Ishikawa (cell line): ENCODE measurements around the gene GABPB2.

Experiments used
- CEBPB ChIP-seq: IDR thresholded peaks from 2 replicates; pipeline ENCODE4 v1.6.1; 2012
- CREB1 ChIP-seq: IDR thresholded peaks from 2 replicates; pipeline ENCODE4 v1.6.1; 2012; ENCODE audit warnings: low read depth
- EGR1 ChIP-seq: IDR thresholded peaks from 2 replicates; pipeline ENCODE4 v1.6.1; 2012
- EP300 ChIP-seq: IDR thresholded peaks from 2 replicates; pipeline ENCODE4 v1.6.1; 2012; ENCODE audit warnings: borderline replicate concordance
- FOXM1 ChIP-seq: IDR thresholded peaks from 2 replicates; pipeline ENCODE4 v1.6.1; 2012; ENCODE audit warnings: low read depth, borderline replicate concordance
- NFIC ChIP-seq: IDR thresholded peaks from 2 replicates; pipeline ENCODE4 v1.6.1; 2012
- RAD21 ChIP-seq: IDR thresholded peaks from 2 replicates; pipeline ENCODE4 v1.6.1; 2012; ENCODE audit warnings: low read depth
- TAF1 ChIP-seq: IDR thresholded peaks from 2 replicates; pipeline ENCODE4 v1.6.1; 2012; ENCODE audit warnings: low read depth, mild to moderate bottlenecking
- TCF12 ChIP-seq: IDR thresholded peaks from 2 replicates; pipeline ENCODE4 v1.6.1; 2012; ENCODE audit warnings: low read depth
- TEAD4 ChIP-seq: IDR thresholded peaks from 2 replicates; pipeline ENCODE4 v1.6.1; 2012
- YY1 ChIP-seq: IDR thresholded peaks from 2 replicates; pipeline ENCODE4 v1.6.1; 2012; ENCODE audit warnings: low read depth
- ZBTB7A ChIP-seq: IDR thresholded peaks from 2 replicates; pipeline ENCODE4 v1.6.1; 2012; ENCODE audit warnings: low read depth
- TF ChIP-seq, protein P1 (sequence below): IDR thresholded peaks from 2 replicates; pipeline ENCODE4 v1.6.1; 2012
- TF ChIP-seq, protein P2 (sequence below): IDR thresholded peaks from 2 replicates; pipeline ENCODE4 v1.6.1; 2012; ENCODE audit warnings: low read depth, mild to moderate bottlenecking
- TF ChIP-seq, protein P3 (sequence below): IDR thresholded peaks from 2 replicates; pipeline ENCODE4 v1.6.1; 2012

Gene GABPB2

DNA sequence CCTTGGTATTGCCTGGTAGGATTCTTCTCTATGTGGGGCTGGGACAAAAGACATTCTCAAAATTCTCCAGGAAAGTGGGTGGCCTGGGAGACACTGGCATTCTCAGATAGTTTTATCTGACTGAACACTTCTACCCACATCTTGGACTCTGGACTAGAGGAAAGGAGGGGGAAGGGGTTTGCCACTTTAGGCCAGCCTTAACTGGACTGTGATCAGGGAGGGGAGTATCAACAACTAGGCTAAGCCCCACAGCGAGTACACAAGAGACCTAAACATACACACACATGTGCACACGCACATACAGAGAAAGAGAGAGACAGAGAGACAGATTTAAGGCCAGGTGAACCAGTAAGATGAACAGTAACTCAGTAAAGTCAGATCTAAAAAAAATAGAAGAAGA lies 77.1 kb downstream of the GABPB2 start:
- TF ChIP-seq YY1 (no peak), NFIC (no peak), EP300 (no peak), EGR1 (no peak), RAD21 (no peak)
- TF ChIP-seq, protein P1, sequence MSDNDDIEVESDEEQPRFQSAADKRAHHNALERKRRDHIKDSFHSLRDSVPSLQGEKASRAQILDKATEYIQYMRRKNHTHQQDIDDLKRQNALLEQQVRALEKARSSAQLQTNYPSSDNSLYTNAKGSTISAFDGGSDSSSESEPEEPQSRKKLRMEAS: no peak

DNA sequence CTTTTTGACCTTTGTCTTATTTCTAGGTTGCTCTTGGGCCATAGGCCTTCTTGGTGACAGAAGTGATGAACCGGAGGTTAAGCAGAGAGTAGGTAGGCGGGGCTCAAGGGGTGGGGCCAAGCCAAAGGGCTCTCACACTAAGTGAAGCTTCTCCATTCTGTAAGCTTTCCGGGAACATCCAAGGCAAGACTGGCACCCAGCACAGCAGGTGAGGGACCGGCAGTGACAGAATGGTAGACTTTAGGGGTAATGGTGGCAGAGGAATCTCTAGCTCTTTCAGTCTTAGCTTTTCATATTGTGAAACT lies 85.9 kb downstream of the GABPB2 start, which contains the start of gene TNFAIP8L2:
TNFAIP8L2 (plus strand) TSS at position 135 of the 305 bp plus-strand sequence. CDS start 2,049 bp downstream, outside the sequence.
- no peak for TF ChIP-seq EGR1
- no peak for TF ChIP-seq EP300
- TF ChIP-seq YY1: no peak
- TF ChIP-seq CEBPB: no peak
- no peak for TF ChIP-seq ZBTB7A
- no peak for TF ChIP-seq TAF1
- TF ChIP-seq, protein P2, sequence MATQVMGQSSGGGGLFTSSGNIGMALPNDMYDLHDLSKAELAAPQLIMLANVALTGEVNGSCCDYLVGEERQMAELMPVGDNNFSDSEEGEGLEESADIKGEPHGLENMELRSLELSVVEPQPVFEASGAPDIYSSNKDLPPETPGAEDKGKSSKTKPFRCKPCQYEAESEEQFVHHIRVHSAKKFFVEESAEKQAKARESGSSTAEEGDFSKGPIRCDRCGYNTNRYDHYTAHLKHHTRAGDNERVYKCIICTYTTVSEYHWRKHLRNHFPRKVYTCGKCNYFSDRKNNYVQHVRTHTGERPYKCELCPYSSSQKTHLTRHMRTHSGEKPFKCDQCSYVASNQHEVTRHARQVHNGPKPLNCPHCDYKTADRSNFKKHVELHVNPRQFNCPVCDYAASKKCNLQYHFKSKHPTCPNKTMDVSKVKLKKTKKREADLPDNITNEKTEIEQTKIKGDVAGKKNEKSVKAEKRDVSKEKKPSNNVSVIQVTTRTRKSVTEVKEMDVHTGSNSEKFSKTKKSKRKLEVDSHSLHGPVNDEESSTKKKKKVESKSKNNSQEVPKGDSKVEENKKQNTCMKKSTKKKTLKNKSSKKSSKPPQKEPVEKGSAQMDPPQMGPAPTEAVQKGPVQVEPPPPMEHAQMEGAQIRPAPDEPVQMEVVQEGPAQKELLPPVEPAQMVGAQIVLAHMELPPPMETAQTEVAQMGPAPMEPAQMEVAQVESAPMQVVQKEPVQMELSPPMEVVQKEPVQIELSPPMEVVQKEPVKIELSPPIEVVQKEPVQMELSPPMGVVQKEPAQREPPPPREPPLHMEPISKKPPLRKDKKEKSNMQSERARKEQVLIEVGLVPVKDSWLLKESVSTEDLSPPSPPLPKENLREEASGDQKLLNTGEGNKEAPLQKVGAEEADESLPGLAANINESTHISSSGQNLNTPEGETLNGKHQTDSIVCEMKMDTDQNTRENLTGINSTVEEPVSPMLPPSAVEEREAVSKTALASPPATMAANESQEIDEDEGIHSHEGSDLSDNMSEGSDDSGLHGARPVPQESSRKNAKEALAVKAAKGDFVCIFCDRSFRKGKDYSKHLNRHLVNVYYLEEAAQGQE: no peak
- TF ChIP-seq, protein P3, sequence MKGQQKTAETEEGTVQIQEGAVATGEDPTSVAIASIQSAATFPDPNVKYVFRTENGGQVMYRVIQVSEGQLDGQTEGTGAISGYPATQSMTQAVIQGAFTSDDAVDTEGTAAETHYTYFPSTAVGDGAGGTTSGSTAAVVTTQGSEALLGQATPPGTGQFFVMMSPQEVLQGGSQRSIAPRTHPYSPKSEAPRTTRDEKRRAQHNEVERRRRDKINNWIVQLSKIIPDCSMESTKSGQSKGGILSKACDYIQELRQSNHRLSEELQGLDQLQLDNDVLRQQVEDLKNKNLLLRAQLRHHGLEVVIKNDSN: no peak
- TF ChIP-seq, protein P1: no peak
- TF ChIP-seq TCF12: no peak
- no peak for TF ChIP-seq NFIC
- no peak for TF ChIP-seq FOXM1
- no peak for TF ChIP-seq CREB1
- no peak for TF ChIP-seq RAD21

DNA sequence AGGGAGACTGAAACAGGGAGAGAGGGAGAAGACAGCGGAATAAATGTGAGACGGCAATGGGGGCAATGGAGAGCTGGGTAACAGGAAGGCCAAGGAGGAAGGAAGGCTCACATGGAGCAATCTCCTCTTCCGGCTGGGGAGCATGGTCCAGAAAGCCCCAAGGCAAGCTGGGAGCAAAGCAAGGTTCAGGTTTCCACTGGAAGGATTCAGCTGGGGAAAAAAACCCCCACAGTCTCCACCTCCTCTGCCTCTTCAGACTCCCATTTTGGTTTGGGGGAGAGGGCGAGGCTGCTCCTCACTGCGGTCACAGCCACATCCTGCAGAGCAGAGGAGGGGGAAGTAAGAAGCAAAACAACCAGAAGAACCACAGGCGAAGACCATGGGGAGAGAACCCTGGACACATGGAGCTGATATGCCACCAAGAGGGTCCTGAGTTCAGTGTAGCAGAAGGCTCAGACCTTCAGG lies 86.5 kb downstream of the GABPB2 start:
- TF ChIP-seq CEBPB (no peak), CREB1 (no peak), TAF1 (no peak), FOXM1 (no peak), TEAD4 (no peak), EP300 (no peak), NFIC (no peak), ZBTB7A (no peak), YY1 (no peak), RAD21 (no peak), EGR1 (no peak), TCF12 (no peak)
- TF ChIP-seq, protein P1: no peak
- TF ChIP-seq, protein P2: no peak
- TF ChIP-seq, protein P3: no peak

DNA sequence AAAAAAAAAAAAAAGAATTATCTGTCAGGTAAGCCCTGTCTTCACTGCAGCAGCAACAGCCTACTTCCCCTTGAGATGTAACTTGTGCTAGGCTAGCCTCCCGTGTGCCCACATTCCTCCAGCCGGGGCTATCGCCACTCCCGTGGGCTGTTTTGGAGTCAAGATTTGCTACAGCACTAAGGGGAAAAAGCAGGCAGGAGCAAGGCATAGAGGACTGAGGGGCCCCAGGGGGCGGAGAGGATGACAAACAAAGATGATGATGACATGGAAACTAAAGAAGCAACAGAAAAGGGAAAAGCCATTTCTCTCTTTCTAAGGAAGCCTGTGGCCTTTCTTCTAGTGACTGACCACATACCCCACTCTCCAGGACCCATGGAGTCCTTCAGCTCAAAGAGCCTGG lies 87.8 kb downstream of the GABPB2 start:
- TF ChIP-seq TAF1 (no peak), YY1 (no peak), CEBPB (no peak), ZBTB7A (no peak), EP300 (no peak), TEAD4 (no peak), CREB1 (no peak), NFIC (no peak), FOXM1 (no peak), EGR1 (no peak), TCF12 (no peak), RAD21 (no peak)
- TF ChIP-seq, protein P3: no peak
- TF ChIP-seq, protein P1: no peak
- TF ChIP-seq, protein P2: no peak
